Measurements from ENCODE around the gene PTPRG.

- TF ChIP-seq TAF1 (IDR thresholded peaks at IDR 0.05; ENCODE audit: borderline replicate concordance, low read depth, low read length) (no peak), POLR2A (IDR thresholded peaks at IDR 0.05; ENCODE audit: low read depth, low read length) (no peak)
These were observed 600.0 kb downstream of the PTPRG start for GRCh38 chr3:62161371-62161770.
